Activated T-cell treated with anti-CD3 and anti-CD28 coated beads for 1 hour (primary cell): Measurements from ENCODE around the gene RFC4.

Source experiments
- DNase-seq: peaks from one replicate; pipeline ENCODE4 v3.0.0-alpha.2; 2020; ENCODE audit warnings: low read depth

RFC4 gene

DNA sequence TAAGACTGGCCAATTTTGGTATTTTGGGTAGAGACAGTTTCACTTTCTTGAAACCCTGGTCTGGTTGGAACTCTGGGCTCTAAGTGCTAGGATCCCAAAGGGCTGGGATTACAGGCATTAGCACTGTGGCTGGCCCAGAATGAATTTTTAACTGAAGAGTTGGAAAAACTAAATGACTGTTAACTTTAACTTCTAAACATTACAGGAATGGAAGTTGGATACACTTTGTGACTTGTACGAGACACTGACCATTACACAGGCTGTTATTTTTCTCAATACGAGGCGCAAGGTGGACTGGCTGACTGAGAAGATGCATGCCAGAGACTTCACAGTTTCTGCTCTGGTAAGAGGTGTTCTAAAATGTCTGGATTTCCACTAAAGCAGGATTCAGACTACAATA, 19.4 kb downstream of the RFC4 start:
- DNase-seq, result no peak

DNA sequence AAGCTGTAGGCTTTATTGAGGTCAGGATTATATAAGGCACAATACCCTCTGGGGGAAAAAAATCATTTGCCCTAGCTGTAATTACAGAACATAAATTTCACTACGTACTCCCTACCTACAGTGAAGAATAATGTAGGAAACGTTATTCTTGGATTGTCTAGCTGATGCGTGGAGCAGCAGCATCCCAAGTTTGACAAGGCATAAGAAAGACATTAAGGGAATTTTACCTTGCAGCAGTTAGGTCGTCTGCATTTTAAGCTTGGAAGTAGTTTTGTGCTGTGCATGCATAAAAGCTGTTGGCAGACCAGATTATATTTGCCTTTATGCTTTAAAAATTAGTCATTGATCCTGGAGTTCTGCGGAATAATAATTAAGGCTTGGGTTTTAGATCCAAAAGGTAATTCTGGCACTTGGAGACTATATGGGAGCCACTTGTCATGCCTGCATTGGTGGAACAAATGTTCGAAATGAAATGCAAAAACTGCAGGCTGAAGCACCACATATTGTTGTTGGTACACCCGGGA, 20.7 kb downstream of the RFC4 start:
- DNase-seq, result no peak

DNA sequence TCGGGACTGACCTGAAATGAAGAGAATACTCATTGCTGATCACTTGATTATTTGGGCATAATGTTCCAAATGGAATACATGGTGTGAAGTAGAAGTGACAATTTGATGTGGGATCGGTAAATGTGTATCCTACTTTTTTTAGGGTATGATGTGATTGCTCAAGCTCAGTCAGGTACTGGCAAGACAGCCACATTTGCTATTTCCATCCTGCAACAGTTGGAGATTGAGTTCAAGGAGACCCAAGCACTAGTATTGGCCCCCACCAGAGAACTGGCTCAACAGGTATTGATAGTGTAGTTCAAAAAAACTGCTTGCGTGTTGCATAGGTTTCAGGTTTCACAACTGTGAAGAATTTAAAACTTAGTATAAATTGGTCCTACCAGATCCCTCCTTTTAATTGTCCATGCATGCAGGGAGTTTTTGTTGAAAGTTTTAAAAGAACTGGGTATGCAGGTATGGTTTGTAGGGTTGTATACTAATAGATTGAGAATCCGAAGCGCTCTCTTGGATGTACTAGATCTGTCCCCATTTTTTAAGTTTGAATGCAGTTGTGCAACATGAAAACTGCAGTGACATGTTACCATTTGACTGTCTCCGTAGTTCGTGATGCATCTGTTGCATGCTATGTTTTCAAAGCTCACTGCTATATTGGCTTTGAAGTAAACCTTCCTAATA, 21.3 kb downstream of the RFC4 start:
- DNase-seq, result no peak

DNA sequence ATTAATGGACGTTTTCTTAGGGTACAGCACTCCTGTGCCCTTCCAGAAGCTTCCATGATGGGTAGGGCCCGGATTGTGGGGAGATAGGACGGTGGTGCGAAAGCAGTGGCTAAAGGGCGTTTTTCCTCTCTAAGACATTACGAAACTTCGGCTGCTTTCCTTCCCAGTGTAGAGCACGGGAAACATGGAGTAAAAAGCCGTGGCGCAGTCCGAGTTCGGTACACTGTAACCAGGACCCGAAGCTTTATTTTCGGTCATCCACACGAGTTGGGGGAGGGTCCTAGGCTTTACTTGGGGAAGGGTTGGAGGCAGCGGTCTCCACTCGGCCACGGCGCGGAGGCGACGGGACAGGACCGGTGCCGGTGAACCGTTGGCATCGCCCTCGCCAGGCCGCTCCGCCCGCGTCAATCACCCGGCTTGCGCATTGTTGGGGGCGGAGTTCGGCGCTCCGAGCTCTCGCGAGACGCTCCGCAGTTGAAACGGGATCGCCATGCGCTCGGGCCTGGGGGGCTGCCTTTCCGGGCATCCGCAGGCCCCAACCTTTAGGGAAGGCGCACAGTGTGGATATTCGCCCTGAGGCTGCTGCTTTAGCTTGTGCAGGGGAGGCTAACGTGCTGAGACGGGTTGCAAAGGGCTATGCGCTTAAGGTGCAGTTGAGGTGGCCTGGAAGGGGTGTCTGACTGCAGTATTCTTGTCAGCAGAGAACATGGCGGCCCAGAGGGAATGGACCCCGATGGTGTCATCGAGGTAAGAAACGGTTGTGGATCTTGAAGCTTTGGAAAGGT, 22.4 kb downstream of the RFC4 start:
- DNase-seq, result peak; percentile 72

DNA sequence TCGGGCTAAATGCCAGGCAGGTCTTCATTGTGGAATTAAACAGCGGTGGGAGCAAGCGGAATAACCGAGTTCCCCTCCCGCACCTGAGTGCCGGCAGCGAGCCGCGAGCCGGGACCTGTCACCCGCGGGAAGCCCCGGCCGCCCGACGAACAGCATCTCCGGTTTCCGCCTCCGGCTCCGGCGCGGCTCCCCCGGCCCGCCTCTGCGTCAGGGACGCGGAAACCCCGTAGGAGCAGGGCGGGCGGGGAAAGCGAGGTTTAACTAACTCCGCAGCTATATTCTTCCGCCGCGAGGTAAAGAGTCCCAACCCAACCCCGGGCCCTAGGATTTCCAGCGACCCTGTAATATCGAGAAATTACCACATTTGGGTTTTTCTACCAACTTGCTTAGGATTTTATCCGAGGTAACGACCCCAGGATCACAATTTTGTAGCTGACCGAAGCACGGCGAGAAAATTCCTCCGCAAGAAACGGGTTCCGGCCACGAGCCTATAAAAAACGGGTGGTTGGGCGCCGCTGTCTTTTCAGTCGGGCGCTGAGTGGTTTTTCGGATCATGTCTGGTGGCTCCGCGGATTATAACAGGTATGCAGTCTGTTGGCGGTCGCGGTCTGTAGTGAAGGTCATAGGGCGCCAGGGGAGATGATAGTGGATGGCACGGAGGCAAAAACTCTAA, 23.1 kb downstream of the RFC4 start, which contains the start of gene EIF4A2:
Gene EIF4A2 (plus strand): TSS at position 520 of the 673 bp plus-strand sequence. CDS start 34 bp downstream, at position 554.
- peak; percentile 87 for DNase-seq

DNA sequence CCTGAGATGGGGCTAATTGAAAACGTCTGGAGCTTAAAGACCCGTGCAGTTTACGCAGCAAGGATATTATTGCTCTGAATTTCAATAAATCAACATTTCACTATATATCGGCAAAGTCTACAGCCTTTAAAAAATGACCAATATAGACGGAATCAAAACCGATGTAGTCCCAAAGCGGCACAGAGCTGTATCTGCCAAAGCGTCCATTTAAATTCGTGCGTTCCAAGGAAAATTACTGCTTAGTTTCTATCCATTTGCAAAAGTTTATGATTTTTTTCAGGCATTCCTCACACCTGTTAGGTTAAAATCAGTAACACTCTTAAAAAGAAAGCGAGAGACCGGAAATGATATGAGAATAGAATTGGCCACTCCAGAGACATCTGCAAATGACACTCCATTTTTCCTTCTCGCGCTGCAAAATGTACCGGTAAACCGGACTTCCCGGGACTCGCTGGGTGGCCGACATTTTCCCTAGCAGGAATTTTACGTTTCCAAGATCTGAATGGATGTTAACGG, 23.7 kb downstream of the RFC4 start:
- no peak for DNase-seq

DNA sequence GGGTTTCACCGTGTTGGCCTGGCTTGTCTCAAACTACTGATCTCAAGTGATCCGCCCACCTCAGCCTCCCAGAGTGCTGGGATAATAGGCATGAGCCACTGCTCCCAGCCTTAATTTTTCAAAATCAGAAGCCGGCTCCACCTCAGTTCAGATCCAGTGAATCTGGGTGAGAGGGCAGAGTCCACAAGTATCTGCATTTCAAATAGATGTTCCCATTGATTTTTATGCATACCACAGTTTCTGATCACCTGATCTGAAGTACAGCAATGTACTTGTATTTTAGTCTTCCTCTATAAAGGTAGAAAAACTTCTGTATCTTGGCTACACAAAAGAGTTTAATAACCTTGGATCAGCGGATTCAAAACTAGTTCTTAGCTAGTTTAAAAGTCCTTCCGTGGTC, 27.1 kb downstream of the RFC4 start:
- DNase-seq, result no peak

DNA sequence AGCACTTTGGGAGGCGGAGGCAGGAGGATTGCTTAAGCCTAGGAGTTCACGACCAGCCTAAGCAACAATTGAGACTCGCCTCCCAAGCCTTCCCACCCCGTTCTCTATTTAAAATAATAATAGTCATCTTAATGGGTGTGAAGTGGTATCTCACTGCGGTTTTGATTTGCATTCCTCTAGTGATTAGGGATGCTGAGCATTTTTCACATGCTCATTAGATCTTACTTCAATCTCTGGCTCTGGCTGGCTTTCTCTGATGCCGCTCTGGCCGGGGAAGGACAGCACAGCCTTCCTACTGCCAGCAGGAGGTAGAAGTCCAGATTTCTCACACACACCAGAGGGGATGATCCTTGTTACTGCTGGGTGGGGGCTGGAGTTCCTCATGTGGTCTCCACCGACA, 30.3 kb downstream of the RFC4 start:
- no peak for DNase-seq

DNA sequence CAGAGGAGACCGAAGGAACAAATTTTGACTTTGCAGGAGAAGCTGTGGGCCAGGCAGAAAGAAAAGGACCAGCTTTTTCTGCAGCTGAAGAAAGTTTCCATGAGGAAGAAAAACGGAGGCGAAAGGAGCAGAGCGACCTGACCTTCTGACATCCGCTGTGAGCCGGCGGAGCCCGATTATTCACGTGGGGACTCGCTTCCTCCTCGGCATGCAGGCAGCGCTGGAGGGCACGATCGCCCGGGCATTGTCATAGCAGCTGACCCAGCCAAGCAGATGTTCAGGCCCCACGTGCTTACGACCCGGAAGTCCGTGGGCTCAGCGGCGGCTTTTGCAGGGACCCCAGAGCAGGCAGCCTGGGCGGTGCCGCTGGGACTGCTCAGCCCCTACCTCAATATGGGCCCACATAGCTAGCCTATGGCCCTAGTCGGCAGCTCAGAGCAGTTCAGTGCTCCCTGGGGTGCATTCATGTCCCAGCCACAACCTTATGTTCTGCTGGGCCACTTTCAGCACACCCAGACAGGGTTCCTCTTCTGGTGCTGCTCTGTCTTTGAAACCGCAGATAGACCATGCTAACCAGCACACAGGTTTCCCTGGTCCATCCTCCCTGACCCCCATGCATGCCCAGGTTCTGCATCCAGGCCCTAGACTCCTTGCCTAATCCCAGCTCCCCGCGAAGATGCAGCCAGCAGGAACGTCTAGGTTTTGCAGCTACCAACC, 33.4 kb downstream of the RFC4 start:
- DNase-seq, result peak; percentile 44

DNA sequence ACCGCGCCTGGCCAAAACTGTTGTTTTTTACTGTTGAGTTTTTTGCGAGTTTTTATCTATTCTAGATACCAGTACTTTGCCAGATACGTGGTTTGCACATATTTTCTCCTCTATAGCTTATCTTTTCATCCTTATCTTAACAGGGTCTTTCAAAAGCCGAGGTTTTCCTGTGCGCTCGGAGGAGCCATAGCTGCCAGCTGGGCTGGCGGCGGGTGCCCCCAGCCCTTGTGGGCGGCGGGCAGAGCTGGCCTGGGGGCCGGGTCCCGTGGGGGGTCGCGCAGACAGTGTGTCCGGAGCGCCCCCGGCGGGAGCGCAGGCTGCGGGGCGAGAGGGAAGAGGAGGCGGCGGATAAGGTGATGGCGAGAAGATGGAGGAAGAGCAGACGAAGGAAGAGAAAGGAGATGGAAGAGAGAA, 34.0 kb downstream of the RFC4 start:
- DNase-seq, result no peak

DNA sequence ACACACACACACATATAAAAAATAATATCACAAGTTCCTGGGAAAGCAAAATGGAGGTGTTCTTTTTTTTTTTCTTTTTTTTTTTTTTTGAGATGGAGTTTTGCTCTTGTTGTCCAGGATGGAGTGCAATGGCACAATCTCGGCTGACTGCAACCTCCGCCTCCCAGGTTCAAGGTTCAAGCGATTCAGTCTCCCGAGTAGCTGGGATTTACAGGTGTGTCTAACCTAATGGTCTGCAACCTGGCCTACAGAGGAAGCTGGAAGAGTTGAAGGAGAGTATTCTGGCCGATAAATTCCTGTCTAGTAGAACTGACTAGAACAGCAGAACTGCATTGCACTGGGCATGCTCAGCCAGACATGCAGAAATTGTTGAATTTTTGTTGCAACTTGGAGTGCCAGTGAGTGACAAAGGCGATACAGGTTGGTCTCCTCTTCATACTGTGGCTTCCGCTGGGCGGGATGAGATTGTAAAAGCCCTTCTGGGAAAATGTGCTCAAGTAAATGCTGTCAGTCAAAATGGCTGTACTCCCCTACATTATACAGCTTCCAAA, 45.3 kb downstream of the RFC4 start:
- no peak for DNase-seq

DNA sequence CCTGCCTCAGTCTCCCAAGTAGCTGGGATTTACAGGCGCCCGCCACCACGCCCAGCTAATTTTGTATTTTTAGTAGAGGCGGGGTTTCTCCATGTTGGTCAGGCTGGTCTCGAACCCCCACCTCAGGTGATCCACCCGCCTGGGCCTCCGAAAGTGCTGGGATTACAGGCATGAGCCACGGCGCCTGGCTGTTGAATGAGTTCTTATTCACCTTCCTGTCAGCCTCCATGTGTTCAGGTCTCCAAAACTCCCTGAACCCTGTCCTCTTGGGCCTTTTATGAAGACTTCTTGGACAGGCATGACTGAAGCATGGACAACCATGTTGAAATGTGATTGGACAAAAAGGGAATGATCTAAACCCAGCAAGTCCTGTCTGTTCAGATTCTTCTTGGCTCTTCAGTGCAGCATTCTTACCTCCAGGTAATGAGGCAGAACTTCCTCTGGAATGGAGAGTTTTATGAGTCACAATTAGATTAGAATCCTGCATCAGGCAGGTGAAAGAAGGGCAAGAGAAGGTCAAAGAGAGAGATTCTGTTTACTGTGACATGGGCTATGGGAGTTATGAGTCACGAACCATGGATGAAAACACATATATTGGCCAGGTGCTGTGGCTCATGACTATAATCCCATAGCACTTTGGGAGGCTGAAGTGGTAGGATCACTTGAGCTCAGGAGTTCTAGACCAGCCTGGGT, 46.0 kb downstream of the RFC4 start:
- no peak for DNase-seq

DNA sequence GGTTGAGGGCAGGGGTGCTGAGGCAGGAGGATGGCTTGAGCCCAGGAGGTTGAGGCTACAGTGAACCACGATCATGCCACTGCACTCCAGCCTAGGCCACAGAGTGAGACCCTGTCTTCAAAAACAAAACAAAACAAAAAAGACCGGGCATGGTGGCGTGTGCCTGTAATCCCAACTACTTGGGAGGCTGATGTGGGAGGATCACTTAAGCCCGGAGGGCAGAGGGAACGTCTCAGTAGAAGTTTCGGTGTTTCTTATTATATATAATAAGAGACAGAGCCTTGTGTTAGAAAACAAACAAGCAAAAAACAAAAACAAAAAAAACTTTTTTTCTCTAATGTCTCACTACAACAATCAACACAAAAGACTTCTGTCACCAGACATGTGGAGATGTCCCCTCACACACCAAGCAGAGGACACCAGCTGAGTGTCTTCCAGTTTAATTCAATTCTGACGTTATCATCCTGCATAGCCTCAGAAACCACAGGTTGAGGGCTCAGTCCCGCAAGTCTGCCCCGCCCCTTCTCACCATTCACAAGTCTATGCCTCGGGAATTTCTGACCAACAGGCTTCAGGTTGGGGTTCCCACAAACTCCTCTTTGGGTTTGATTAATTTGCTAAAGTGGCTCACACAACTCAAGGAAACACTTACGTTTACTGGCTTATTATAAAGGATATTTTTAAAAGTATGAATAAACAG, 46.9 kb downstream of the RFC4 start:
- no peak for DNase-seq

DNA sequence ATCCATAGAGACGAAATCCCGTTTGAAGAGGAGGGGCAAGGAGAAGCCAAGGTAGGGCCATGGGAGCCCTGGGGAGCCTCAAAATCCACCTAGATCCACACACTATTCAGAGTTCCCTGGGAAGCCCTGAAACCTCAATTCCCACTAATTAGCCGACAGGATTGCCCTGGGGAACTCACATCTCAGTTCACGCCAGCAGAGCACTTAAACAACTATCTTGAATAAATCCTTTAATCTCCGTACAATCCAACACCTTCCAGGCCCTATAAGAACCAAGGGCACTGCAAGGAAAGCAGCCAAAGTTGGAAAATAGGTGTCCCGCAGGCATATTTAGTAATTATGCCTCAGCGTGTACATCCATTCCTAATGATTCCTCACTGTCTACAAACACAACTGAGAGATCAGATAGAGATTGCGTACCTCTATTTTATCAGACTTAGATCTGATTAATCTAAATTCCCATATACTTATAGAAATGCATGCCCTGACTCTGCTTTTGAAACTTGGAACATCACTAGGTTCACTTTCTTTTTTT, 48.5 kb downstream of the RFC4 start:
- DNase-seq, result no peak

DNA sequence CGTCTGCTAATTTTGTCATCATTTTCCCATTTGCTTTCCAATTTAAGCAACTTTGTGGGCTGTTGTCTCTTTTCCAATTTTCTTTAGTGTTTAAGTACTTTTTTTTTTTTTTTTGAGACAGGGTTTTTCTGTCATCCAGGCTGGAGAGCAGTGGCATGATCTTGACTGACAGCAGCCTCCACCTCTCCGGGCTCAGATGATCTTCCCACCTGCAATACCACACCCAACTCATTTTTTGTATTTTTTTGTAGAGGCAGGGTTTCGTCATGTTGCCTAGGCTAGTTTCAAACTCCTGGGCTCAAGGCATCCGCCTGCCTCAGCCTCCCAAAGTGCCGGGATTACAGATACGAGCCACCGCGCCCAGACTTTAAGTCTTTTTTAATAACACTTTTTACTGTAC, 49.1 kb downstream of the RFC4 start:
- DNase-seq, result no peak

DNA sequence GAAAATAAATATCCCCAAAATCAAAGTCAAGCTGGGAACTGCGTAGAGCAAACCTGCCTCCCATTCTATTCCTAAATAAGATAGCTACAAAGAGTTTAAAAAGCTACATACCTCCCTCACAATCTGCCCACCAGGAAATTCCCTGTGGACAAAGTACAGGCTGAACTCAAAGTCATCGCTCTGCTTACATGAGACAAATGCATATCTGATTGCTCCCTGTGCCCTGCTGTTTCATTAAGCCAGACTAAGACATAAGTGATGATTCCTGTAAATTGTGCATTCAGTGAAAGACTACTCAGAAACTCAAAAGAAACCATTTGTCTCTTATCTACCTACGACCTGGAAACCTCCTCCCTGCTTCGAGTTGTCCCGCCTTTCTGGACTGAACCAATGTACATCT, 51.4 kb downstream of the RFC4 start:
- DNase-seq, result no peak

DNA sequence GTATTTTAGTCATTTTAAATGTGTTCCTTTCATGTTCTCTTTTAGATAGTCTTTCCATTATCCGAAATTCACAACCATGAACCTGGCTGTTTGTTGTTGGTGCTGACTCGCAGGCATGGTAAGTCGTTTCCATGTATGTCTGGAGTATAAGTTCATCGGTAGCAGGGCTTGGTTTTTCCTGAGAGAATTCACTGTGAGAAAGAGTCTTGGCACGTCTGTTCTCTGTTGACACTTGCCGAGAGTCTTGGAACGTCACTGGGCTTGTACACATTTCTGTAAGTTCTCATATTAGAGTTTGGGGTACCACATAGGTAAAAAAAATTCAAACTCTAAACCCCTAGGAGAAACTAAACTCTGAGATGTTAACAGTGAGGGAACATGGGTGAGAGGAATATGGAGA, 52.3 kb downstream of the RFC4 start:
- DNase-seq, result no peak

DNA sequence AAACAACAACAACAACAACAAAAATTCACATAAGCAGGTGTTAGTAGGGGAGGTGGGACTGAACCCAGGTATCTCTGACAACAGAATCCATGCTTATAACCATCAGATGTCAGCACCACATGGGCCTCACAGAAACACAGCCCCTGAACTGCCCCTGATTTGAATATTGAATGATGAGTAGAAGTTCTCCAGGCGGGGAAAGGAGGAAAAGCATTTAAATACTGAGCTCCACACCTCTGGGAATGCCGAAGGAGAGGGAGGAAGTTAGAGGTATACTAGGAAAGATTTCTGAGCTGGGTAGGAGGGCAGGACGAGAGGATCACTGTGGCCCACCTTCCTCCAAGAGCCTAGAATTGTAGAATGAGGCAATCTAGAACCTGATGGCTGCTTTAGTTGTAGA, 54.8 kb downstream of the RFC4 start:
- no peak for DNase-seq

DNA sequence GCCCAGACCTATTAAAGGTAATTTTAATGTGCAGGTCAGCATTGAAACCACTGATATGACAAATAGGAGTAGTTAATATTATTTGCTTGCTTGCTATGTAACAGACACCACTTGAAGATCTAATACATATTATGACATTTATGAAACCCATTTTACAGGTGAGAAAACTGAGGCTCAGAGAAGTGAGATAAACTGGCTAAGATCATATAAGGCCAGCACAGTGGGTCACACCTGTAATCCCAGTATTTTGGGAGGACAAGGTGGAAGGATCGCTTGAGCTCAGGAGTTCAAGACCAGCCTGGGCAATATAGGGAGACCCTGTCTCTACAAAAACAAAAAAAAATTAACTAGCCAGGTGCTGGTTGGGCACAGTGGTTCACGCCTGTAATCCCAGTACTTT, 56.0 kb downstream of the RFC4 start:
- no peak for DNase-seq

DNA sequence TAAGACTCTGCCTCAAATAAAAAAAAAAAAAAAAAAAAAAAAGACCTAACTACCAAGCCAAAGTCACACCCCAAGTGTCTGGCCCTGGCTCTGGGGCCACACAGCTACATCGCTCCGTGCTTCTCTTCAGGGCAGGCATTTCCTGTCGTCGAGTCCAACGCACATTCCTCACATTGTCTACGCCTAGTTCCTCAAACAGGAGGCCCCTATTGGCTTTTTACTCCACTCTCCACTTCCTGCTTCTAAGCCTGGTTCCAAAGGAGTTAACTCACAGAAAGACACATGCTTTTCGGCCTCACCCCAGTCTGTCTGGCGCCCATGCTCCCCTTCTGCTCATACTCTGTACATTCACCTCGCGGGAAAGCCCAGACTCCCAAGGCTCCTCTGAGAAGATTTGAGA, 60.3 kb downstream of the RFC4 start:
- no peak for DNase-seq
